ENCODE measurements around the gene SPINK4. TPM values are rescaled to one million over a fixed set of nuclear protein-coding genes. Genes with fewer than 3 reads are reported as not detected.

SPINK4 gene
- total RNA-seq = not detected in 2 replicates

GRCh38 chr9:33239921-33240320, at the start of gene SPINK4:
SPINK4 (plus strand) TSS chr9:33240167; CDS start chr9:33240209, 42 bp downstream.

GRCh38 chr9:33264473-33265177, 24.7 kb downstream of the SPINK4 start, which contains the start of the genes BAG1 and CHMP5:
BAG1 (minus strand) TSS chr9:33264708.
CHMP5 (plus strand) TSS chr9:33265049; CDS start chr9:33265079, 30 bp downstream.

GRCh38 chr9:33290247-33291030, 50.5 kb downstream of the SPINK4 start, which contains the start of gene NFX1:
NFX1 (plus strand) TSS chr9:33290516; CDS start chr9:33290573, 57 bp downstream.

Other genes with a start within 250 kb of the SPINK4 start
- gene APTX, start 238.5 kb upstream of the SPINK4 start, total RNA-seq = 27.5 and 29.2 TPM in 2 replicates
- 98.1 and 149 TPM in 2 replicates for gene DNAJA1, start 214.9 kb upstream of the SPINK4 start, total RNA-seq
- 18.2 and 18.6 TPM in 2 replicates for gene SMU1, start 163.5 kb upstream of the SPINK4 start, total RNA-seq
- 80.2 and 111 TPM in 2 replicates for gene B4GALT1, start 72.8 kb upstream of the SPINK4 start, total RNA-seq
- gene BAG1, start 24.5 kb downstream of the SPINK4 start, total RNA-seq = 26.2 and 29.5 TPM in 2 replicates
- gene CHMP5, start 24.9 kb downstream of the SPINK4 start, total RNA-seq = 58.4 and 61.3 TPM in 2 replicates
- gene NFX1, start 50.3 kb downstream of the SPINK4 start, total RNA-seq = 14.2 and 18.8 TPM in 2 replicates
- gene AQP7, start 162.4 kb downstream of the SPINK4 start, total RNA-seq = not detected in 2 replicates
- gene AQP3, start 207.4 kb downstream of the SPINK4 start, total RNA-seq = 1.3 and 17.7 TPM in 2 replicates
- 12.3 and 25.7 TPM in 2 replicates for gene NOL6, start 233.8 kb downstream of the SPINK4 start, total RNA-seq

All from epithelial cell of alveolus of lung (primary cell).